Measurements from ENCODE around the gene QRICH1. TPM values are rescaled to one million over a fixed set of nuclear protein-coding genes. Genes with fewer than 3 reads are reported as not detected.

The QRICH1 gene
- total RNA-seq, 1 donor from 2014 or later, result 39.2 TPM

- peak within 1 kb of the TSS; percentile 93 for H3K4me3 ChIP-seq (ENCODE audit: low read depth, low read length)
- H3K36me3 ChIP-seq (ENCODE audit: control insufficient read depth, insufficient read depth, low read length), result peaks cover 30% of the 10 kb centered on the region
- peak; percentile 99 for TF ChIP-seq CTCF (IDR thresholded peaks at IDR 0.05; ENCODE audit: insufficient read depth, low read length, severe bottlenecking)
- DNase-seq (ENCODE audit: low read depth) (peak; percentile 83), FAIRE-seq (no peak)
- no peaks in the 10 kb centered on the region for H3K27me3 ChIP-seq (ENCODE audit: control insufficient read depth, insufficient read depth, low read length)
Measured at GRCh38 chr3:49021813-49022687, 71.8 kb downstream of the QRICH1 start, which contains the start of gene NDUFAF3. NDUFAF3 (plus strand) TSS chr3:49022121; CDS start chr3:49022145, 24 bp downstream.

- no peak for TF ChIP-seq CTCF (IDR thresholded peaks at IDR 0.05; ENCODE audit: insufficient read depth, low read length, severe bottlenecking)
- no peak for FAIRE-seq
- peak overlapping the region; percentile 93 for H3K4me3 ChIP-seq (ENCODE audit: low read depth, low read length)
- no peaks in the 10 kb centered on the region for H3K27me3 ChIP-seq (ENCODE audit: control insufficient read depth, insufficient read depth, low read length)
- H3K36me3 ChIP-seq (ENCODE audit: control insufficient read depth, insufficient read depth, low read length), result peaks cover 26% of the 10 kb centered on the region
- peak; percentile 90 for DNase-seq (ENCODE audit: low read depth)
Measured at GRCh38 chr3:49021213-49021812, 72.6 kb downstream of the QRICH1 start.

GRCh38 chr3:49020330-49021212 is 73.3 kb downstream of the QRICH1 start:
- no peak for FAIRE-seq
- Histone ChIP-seq H3K36me3 (ENCODE audit: control insufficient read depth, insufficient read depth, low read length) (peaks cover 22% of the 10 kb centered on the region), H3K27me3 (ENCODE audit: control insufficient read depth, insufficient read depth, low read length) (no peaks in the 10 kb centered on the region), H3K4me3 (ENCODE audit: low read depth, low read length) (peak overlapping the region; percentile 93)
- no peak for TF ChIP-seq CTCF (IDR thresholded peaks at IDR 0.05; ENCODE audit: insufficient read depth, low read length, severe bottlenecking)
- DNase-seq (ENCODE audit: low read depth), result no peak

GRCh38 chr3:49019941-49020329 is 73.9 kb downstream of the QRICH1 start:
- no peak for TF ChIP-seq CTCF (IDR thresholded peaks at IDR 0.05; ENCODE audit: insufficient read depth, low read length, severe bottlenecking)
- no peaks in the 10 kb centered on the region for H3K27me3 ChIP-seq (ENCODE audit: control insufficient read depth, insufficient read depth, low read length)
- H3K4me3 ChIP-seq (ENCODE audit: low read depth, low read length), result peak overlapping the region; percentile 93
- peaks cover 21% of the 10 kb centered on the region for H3K36me3 ChIP-seq (ENCODE audit: control insufficient read depth, insufficient read depth, low read length)
- FAIRE-seq (no peak), DNase-seq (ENCODE audit: low read depth) (no peak)

- H3K36me3 ChIP-seq (ENCODE audit: control insufficient read depth, insufficient read depth, low read length), result peaks cover 25% of the 10 kb centered on the region
- no peak for TF ChIP-seq CTCF (IDR thresholded peaks at IDR 0.05; ENCODE audit: insufficient read depth, low read length, severe bottlenecking)
- FAIRE-seq, result no peak
- H3K27me3 ChIP-seq (ENCODE audit: control insufficient read depth, insufficient read depth, low read length), result no peaks in the 10 kb centered on the region
- DNase-seq (ENCODE audit: low read depth), result no peak
- peak overlapping the region; percentile 79 for H3K4me3 ChIP-seq (ENCODE audit: low read depth, low read length)
Measured at GRCh38 chr3:49018707-49019006, 75.2 kb downstream of the QRICH1 start.
